Measurements from ENCODE around the gene ITM2A. TPM values are rescaled to one million over a fixed set of nuclear protein-coding genes. Genes with fewer than 3 reads are reported as not detected.

ITM2A gene
- total RNA-seq, 1 experiment from 2014 or later, result not detected

DNA sequence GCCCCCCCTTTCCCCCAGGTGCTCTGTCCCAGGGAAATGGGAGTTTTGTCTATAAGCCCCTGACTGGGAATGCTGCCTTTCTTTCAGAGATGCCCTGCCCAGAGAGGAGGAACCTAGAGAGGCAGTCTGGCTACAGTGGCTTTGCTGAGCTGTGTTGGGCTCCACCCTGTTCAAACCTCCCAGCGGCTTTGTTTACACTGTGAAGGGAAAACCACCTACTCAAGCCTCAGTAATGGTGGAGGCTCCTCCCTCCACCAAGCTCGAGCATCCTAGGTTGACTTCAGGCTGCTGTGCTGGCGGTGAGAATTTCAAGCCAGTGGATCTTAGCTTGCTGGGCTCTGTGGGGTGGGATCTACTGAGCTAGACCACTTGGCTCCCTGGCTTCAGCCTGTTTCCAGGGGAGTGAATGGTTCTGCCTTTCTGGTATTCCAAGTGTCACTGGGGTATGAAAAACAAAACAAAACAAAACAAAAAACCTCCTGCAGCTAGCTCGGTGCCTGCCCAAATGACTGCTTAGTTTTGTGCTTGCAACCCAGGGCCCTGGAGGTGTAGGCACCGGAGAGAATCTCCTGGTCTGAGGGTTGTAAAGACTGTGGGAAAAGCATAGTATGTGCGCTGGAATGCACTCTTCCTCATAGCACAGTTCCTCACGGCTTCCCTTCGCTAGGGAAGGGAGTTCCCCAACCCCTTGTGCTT, 41.7 kb downstream of the ITM2A start:
- no peak overlapping the region for H3K27ac Mint-ChIP-seq (ENCODE audit: low read depth, unreplicated experiment)

More for the DNA sequence above, 41.7 kb downstream of the ITM2A start:
- intact Hi-C loops (cut with micrococcal nuclease), result no loop called here
- POLR2A ChIA-PET, result no interaction called here
- CTCF ChIA-PET, result no interaction called here
- Mint-ChIP-seq H3K4me3 (ENCODE audit: unreplicated experiment) (no peak overlapping the region), H3K9me3 (ENCODE audit: unreplicated experiment) (peaks cover 8% of the 10 kb centered on the region), H3K27me3 (ENCODE audit: insufficient read depth, unreplicated experiment) (no peaks in the 10 kb centered on the region), H3K36me3 (ENCODE audit: insufficient read depth, unreplicated experiment) (no peaks in the 10 kb centered on the region), H3K4me1 (ENCODE audit: insufficient read depth, unreplicated experiment) (no peaks in the 10 kb centered on the region)
- TF ChIP-seq, protein P1, sequence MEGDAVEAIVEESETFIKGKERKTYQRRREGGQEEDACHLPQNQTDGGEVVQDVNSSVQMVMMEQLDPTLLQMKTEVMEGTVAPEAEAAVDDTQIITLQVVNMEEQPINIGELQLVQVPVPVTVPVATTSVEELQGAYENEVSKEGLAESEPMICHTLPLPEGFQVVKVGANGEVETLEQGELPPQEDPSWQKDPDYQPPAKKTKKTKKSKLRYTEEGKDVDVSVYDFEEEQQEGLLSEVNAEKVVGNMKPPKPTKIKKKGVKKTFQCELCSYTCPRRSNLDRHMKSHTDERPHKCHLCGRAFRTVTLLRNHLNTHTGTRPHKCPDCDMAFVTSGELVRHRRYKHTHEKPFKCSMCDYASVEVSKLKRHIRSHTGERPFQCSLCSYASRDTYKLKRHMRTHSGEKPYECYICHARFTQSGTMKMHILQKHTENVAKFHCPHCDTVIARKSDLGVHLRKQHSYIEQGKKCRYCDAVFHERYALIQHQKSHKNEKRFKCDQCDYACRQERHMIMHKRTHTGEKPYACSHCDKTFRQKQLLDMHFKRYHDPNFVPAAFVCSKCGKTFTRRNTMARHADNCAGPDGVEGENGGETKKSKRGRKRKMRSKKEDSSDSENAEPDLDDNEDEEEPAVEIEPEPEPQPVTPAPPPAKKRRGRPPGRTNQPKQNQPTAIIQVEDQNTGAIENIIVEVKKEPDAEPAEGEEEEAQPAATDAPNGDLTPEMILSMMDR (IDR thresholded peaks at IDR 0.05; ENCODE audit: unreplicated experiment), result no peak
- DNase-seq (ENCODE audit: unreplicated experiment), result peak; percentile 20
- no TSS peak for BruUV-seq (replicated peaks)

Other genes with a start within 250 kb of the ITM2A start
- not detected in 2 replicates for gene GPR174, start 222.6 kb downstream of the ITM2A start, total RNA-seq (2022)